ENCODE data around the gene BCL11A.

BCL11A gene

GRCh38 chr2:60456115-60456770 is 97.2 kb downstream of the BCL11A start:
- no peak for DNase-seq

DNA sequence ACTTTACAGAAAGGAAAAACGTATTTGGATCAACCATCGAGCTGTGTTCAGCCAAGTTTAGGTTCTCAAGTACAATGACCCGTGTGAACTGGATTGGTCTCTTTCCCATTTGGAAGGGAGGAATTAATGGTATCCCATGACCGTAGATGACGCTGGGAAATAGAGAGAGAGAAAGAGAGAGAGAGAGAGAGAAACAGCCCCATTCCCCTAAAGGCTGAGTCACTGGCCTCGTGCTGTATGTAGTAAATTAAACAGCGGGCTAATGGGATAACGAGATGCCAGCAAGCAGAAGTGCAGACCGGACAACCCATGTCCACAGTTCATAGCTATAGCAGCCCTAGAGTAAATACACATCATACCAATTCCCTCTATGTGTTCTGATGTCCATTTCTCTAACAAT is 99.6 kb downstream of the BCL11A start:
- DNase-seq, result no peak

- no peak for DNase-seq
Measured at GRCh38 chr2:60453301-60453700, 100.2 kb downstream of the BCL11A start.

- no peak for DNase-seq
Measured at GRCh38 chr2:60450488-60450887, 103.0 kb downstream of the BCL11A start.

- no peak for DNase-seq
Measured at GRCh38 chr2:60447943-60448342, 105.5 kb downstream of the BCL11A start.

- DNase-seq, result no peak
Measured at GRCh38 chr2:60446413-60447267, 106.8 kb downstream of the BCL11A start.

- DNase-seq, result no peak
Measured at GRCh38 chr2:60445684-60446179, 107.7 kb downstream of the BCL11A start.

GRCh38 chr2:60442608-60443007 is 110.8 kb downstream of the BCL11A start:
- DNase-seq, result no peak

GRCh38 chr2:60441800-60442199 is 111.7 kb downstream of the BCL11A start:
- no peak for DNase-seq

GRCh38 chr2:60440767-60441163 is 112.7 kb downstream of the BCL11A start:
- no peak for DNase-seq

DNA sequence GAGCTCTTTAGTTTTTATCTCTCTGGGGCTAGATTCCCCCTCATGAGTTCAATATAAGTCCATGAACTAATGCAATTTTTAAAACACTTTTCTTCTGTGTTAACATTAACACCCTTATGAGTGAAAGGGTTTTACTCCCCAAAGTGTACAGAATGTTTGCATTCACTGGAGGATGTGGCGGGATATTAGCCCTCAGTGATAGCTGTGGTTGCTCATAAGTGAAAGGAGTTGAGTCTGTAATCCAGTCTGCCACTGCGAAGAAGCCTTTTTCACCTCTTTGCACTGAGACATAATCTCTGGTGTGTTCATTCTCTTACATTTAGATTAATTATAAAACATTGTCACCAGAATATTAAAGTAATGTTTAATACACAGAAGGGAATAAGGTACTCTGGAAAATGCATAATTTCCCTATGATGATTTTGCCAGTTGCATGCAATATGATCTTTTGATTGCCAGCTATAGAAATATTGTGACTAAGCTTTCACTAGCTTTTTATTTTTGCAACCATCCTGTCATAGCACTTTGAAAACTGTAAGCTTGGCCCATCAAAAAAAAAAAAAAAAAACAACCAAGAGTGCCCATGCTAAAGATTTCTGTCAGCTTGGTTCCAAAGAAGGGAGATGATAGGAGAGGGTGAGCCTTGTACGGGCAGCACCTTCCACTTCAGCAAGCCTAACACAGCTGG is 113.2 kb downstream of the BCL11A start:
- DNase-seq, result no peak

GRCh38 chr2:60439219-60439974 is 114.1 kb downstream of the BCL11A start:
- no peak for DNase-seq

DNA sequence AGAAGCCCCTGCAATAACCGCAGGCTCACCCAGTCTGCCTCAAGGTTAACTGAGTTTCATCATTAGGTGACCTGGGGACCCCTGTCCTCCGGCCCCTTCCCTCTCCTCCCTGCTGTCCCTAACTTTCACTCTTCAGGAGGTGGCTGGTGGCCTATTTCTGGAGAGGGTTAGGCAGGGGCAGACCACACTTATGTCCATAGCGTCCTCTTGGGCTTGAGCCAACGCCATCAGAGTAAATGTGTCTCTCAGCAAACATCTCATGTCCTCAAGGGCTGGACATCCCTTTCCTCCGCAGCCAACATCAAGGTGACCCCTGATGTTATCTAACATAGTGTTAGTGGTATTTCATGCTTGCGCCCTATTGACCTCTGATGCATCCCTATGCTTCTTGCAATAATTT is 114.8 kb downstream of the BCL11A start:
- no peak for DNase-seq

- no peak for DNase-seq
Measured at GRCh38 chr2:60438131-60438530, 115.3 kb downstream of the BCL11A start.

GRCh38 chr2:60437080-60437696 is 116.3 kb downstream of the BCL11A start:
- no peak for DNase-seq

GRCh38 chr2:60433018-60433596 is 120.3 kb downstream of the BCL11A start:
- no peak for DNase-seq

- no peak for DNase-seq
Measured at GRCh38 chr2:60432035-60432601, 121.3 kb downstream of the BCL11A start.

DNA sequence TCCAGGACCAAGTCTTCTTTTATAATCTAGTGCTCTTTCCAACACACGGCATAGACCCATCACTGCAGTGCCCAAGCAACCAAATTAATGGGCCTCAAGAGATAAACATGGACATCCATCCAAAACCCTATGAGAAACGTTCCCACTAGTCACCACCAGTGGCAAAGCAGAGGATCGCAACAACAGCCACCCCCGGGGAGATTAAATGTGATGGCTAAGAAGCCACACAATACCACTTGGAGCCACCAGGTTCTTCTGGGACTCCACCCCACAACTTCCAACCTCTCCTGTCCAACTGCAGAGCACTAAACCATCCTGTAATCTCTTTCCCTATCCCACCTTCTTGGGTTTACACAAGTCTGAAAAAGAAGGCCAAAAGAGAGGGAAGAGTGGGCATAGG is 123.8 kb downstream of the BCL11A start:
- DNase-seq, result no peak

GRCh38 chr2:60426880-60427279 is 126.6 kb downstream of the BCL11A start:
- no peak for DNase-seq

GRCh38 chr2:60426341-60426740 is 127.1 kb downstream of the BCL11A start:
- DNase-seq, result no peak

DNA sequence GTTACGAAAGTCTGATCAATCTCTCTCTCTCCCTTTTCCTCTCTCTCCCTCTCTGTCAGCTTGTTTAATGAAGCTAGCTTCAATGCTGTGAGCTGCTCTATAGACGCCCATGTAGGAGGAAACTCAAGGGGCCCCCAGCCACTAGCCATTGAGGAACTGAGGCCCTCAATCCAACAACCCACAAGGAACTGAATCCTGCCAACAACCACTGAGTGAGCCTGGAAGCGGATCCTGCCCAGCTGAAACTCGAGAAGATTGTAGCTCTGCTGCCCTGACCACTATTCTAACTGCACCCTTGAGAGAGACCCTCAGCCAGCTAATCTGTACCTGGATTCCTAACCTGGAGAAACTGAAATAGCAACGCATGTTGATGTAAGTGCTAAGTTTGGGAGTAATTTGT is 129.2 kb downstream of the BCL11A start:
- no peak for DNase-seq

DNA sequence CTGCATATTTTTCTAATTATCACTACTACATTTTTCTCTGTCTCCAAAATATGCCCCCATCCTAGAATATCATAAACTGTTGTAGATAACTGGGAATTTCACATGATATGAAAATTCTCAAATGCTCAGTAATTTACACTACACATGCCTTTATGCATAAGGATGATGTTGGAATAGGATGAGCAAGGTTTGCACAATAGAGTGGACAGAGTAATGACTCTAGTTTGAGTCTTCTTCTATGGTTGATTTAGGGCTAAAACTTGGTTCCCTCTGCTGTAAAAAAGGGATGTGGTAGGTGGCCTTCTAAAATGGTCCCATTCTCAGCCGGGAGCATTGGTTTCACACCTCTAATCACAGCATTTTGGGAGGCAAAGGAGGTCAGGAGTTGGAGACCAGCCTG is 129.9 kb downstream of the BCL11A start:
- DNase-seq, result no peak
